ENCODE results near the gene PLB1.

PLB1 gene

DNA sequence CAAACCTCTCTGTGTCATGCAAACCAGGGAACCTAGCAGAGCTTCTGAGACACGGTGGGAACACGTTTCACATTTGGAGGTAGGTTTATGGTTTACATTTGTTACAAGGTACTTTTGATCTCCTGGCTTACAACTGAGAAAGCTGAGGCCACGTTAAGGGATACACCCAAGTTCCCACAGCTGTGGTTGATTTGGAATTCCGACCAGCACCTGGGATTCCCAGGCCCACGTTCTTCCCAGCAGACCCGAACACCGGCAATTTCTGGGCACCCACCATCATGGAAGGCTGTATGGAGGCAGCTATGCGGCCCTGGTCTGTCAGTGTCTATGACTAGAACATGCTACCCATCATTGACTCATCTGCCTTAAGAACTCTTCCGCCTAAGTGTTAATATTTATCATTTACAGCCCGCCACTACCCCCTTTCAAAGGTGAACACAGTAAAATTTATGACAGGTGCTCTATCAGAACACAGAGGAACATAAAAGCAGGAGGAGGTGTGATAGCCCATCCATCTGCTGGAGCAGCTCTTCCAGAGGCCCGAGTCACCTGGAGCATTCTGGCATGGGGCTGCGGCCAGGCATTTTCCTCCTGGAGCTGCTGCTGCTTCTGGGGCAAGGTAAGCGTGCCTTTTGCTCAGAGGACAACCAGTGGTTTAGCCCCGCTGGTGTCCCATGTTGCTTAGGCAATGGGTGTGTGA lies at the start of gene PLB1:
TSS of gene PLB1 (plus strand) at position 510 of the 700 bp plus-strand sequence. CDS start at position 565, 55 bp downstream.
- Mint-ChIP-seq H3K27me3 (peaks cover 0 to 11% of the 10 kb centered on the region in 2 donors), H3K4me3 (no peak within 1 kb of the TSS)

DNA sequence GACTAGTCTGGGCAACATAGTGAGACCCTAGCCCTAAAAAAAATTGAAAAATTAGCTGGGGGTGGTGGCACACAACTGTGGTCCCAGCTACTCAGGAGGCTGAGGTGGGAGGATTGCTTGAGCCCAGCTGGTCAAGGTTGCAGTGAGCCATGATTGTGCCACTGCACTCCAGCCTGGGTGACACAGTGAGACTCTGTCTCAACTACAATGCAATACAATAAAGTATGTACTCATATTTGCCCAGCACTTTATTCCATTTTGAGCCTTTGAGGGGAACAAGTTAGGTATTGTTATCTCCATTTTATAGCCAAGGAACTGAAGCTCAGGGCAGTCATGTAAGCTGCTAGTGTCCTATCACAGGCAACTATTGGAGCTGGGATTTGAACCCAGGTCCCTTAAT lies 49.3 kb upstream of the PLB1 start:
- H3K36me3 Mint-ChIP-seq: no peaks in the 10 kb centered on the region
- H3K4me1 Mint-ChIP-seq: peaks cover 34 to 58% of the 10 kb centered on the region in 2 donors
- DNase-seq (no peak), ATAC-seq (replicated peaks) (no peak)
- no peaks in the 10 kb centered on the region for H3K27me3 Mint-ChIP-seq
- H3K4me3 Mint-ChIP-seq: no peak overlapping the region
- H3K27ac Mint-ChIP-seq: no peak overlapping the region
- H3K9me3 Mint-ChIP-seq: peaks cover 0 to 4% of the 10 kb centered on the region in 2 donors

More for the DNA sequence above, at the start of gene PLB1:
- Mint-ChIP-seq H3K4me1 (no peaks in the 10 kb centered on the region), H3K36me3 (no peaks in the 10 kb centered on the region), H3K27ac (no peak within 1 kb of the TSS), H3K9me3 (no peaks in the 10 kb centered on the region)
- DNase-seq (no peak), ATAC-seq (replicated peaks) (no peak)

GRCh38 chr2:28447086-28447485 lies 48.8 kb upstream of the PLB1 start:
- H3K27me3 Mint-ChIP-seq: no peaks in the 10 kb centered on the region
- no peaks in the 10 kb centered on the region for H3K9me3 Mint-ChIP-seq
- DNase-seq: no peak
- no peaks in the 10 kb centered on the region for H3K36me3 Mint-ChIP-seq
- H3K4me1 Mint-ChIP-seq: peaks cover 34 to 63% of the 10 kb centered on the region in 2 donors
- no peak for ATAC-seq (replicated peaks)
- no peak overlapping the region for H3K27ac Mint-ChIP-seq
- H3K4me3 Mint-ChIP-seq: no peak overlapping the region

GRCh38 chr2:28447943-28448792 lies 47.7 kb upstream of the PLB1 start:
- no peaks in the 10 kb centered on the region for H3K36me3 Mint-ChIP-seq
- no peaks in the 10 kb centered on the region for H3K9me3 Mint-ChIP-seq
- no peaks in the 10 kb centered on the region for H3K27me3 Mint-ChIP-seq
- H3K27ac Mint-ChIP-seq: peak overlapping the region; percentile 73
- peak overlapping the region in 1 of 2 donors; percentile 17 for H3K4me3 Mint-ChIP-seq
- ATAC-seq (replicated peaks) (peak; percentile 12 to 38), DNase-seq (no peak)
- peaks cover 40 to 74% of the 10 kb centered on the region in 2 donors for H3K4me1 Mint-ChIP-seq

DNA sequence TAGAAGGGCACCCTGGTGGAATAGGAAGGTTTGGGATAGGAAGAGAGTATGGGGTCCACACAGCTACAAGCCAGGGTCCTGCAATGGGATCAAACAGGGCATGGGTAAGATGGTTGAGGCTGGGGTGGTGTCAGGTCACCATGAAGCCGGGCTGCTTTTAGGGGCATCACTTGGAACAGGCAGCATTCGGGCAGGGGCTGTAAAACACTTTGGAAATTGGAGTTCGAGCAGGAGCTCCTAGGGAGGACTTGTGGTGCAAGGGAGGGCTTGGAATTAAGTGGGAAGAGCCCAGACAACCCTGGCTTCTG lies 47.1 kb upstream of the PLB1 start:
- H3K4me1 Mint-ChIP-seq: peaks cover 43 to 79% of the 10 kb centered on the region in 2 donors
- peak overlapping the region; percentile 69 for H3K27ac Mint-ChIP-seq
- H3K36me3 Mint-ChIP-seq: no peaks in the 10 kb centered on the region
- no peak overlapping the region for H3K4me3 Mint-ChIP-seq
- no peak for DNase-seq
- no peaks in the 10 kb centered on the region for H3K9me3 Mint-ChIP-seq
- ATAC-seq (replicated peaks): no peak
- H3K27me3 Mint-ChIP-seq: no peaks in the 10 kb centered on the region

DNA sequence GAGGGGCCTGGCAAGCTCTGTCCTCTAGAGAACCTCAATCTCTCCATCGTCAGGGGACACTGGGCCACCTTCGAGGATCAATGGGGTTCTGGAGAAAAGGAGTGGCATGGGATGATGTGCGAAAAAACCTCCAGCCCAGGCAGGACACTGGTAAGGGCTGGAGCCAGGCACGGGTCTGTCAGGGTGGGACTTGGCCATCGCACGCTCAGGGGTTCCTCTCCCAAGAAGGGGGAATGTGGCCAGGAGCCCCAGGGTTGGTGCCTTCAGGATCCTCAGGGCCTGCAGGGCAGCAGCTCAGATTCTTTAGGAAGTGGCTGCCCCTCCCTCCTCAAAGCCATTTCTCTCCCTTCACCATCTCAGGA lies 46.8 kb upstream of the PLB1 start:
- no peak for DNase-seq
- Mint-ChIP-seq H3K36me3 (no peaks in the 10 kb centered on the region), H3K27me3 (no peaks in the 10 kb centered on the region), H3K9me3 (no peaks in the 10 kb centered on the region), H3K27ac (peak overlapping the region; percentile 94), H3K4me3 (peak overlapping the region; percentile 65 to 68), H3K4me1 (peaks cover 43 to 79% of the 10 kb centered on the region in 2 donors)
- ATAC-seq (replicated peaks): no peak

DNA sequence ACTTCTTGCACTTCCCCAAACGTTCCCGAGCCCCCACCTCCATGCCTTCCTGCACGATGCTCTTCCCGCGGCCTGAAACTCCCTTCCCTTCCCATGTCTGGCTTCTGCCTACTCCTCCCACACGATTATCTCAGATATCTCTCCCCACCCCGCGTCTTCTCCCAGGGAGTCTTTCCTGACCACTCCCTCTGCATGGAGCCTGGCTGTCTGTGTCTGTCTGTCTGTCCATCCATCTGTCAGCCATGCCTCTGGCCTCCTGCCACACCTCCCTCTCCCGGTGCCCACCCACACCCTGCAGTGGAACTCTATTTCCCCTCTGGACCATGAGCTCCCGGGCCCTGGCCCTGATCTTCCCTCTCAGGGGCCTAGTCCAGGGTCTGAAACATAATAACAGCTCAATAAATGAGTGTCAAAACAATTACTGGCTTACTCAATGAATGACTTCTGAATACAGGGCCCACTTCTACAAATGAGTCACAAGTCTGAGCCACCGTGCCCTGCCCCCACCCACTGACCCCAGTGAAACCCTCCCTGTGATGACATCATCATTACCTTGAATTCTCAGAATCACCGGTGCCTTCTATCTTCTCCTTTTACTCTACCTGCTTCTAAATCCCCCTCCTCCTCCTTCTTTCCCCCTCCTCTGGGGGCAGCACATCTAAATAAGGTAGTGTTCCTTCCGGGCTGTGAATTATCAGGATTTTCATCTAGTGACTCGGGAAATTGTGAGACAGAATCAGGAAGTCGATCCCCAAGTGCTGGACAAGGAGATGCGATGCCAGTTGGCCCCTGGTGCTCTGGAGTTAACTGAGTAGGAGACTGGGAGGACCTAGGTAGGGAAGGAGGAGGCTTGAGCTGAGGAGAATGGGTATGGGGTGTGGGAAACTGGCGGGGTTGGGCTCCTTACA lies 46.1 kb upstream of the PLB1 start:
- DNase-seq (peak; percentile 75), ATAC-seq (replicated peaks) (peak; percentile 87 to 88)
- H3K9me3 Mint-ChIP-seq: no peaks in the 10 kb centered on the region
- H3K36me3 Mint-ChIP-seq: no peaks in the 10 kb centered on the region
- no peaks in the 10 kb centered on the region for H3K27me3 Mint-ChIP-seq
- peak overlapping the region; percentile 65 to 68 for H3K4me3 Mint-ChIP-seq
- H3K4me1 Mint-ChIP-seq: peaks cover 43 to 79% of the 10 kb centered on the region in 2 donors
- peak overlapping the region; percentile 94 for H3K27ac Mint-ChIP-seq

GRCh38 chr2:28450901-28451565 lies 44.8 kb upstream of the PLB1 start:
- peaks cover 40 to 71% of the 10 kb centered on the region in 2 donors for H3K4me1 Mint-ChIP-seq
- DNase-seq (no peak), ATAC-seq (replicated peaks) (no peak)
- no peaks in the 10 kb centered on the region for H3K9me3 Mint-ChIP-seq
- no peak overlapping the region for H3K4me3 Mint-ChIP-seq
- no peaks in the 10 kb centered on the region for H3K27me3 Mint-ChIP-seq
- H3K36me3 Mint-ChIP-seq: no peaks in the 10 kb centered on the region
- H3K27ac Mint-ChIP-seq: no peak overlapping the region

- H3K4me1 Mint-ChIP-seq: peaks cover 38 to 65% of the 10 kb centered on the region in 2 donors
- ATAC-seq (replicated peaks): peak in 1 of 2 donors; percentile 7
These were observed 43.9 kb upstream of the PLB1 start for GRCh38 chr2:28451793-28452533.

GRCh38 chr2:28452534-28453081 lies 43.3 kb upstream of the PLB1 start:
- no peaks in the 10 kb centered on the region for H3K36me3 Mint-ChIP-seq
- no peak overlapping the region for H3K27ac Mint-ChIP-seq

More at GRCh38 chr2:28451793-28452533, 43.9 kb upstream of the PLB1 start:
- Mint-ChIP-seq H3K27ac (no peak overlapping the region), H3K9me3 (no peaks in the 10 kb centered on the region), H3K36me3 (no peaks in the 10 kb centered on the region), H3K27me3 (no peaks in the 10 kb centered on the region), H3K4me3 (no peak overlapping the region)
- no peak for DNase-seq

GRCh38 chr2:28453396-28453795 lies 42.5 kb upstream of the PLB1 start:
- Mint-ChIP-seq H3K27me3 (no peaks in the 10 kb centered on the region), H3K9me3 (no peaks in the 10 kb centered on the region)

More at GRCh38 chr2:28452534-28453081, 43.3 kb upstream of the PLB1 start:
- no peak overlapping the region for H3K4me3 Mint-ChIP-seq
- H3K9me3 Mint-ChIP-seq: no peaks in the 10 kb centered on the region
- ATAC-seq (replicated peaks) (peak; percentile 76 to 79), DNase-seq (peak; percentile 55)
- peaks cover 37 to 60% of the 10 kb centered on the region in 2 donors for H3K4me1 Mint-ChIP-seq
- H3K27me3 Mint-ChIP-seq: no peaks in the 10 kb centered on the region

GRCh38 chr2:28454016-28454930 lies 41.6 kb upstream of the PLB1 start:
- DNase-seq (no peak), ATAC-seq (replicated peaks) (no peak)
- H3K4me3 Mint-ChIP-seq: no peak overlapping the region
- H3K27me3 Mint-ChIP-seq: no peaks in the 10 kb centered on the region
- no peaks in the 10 kb centered on the region for H3K9me3 Mint-ChIP-seq
- H3K27ac Mint-ChIP-seq: no peak overlapping the region
- peaks cover 23 to 44% of the 10 kb centered on the region in 2 donors for H3K4me1 Mint-ChIP-seq
- H3K36me3 Mint-ChIP-seq: no peaks in the 10 kb centered on the region

More at GRCh38 chr2:28453396-28453795, 42.5 kb upstream of the PLB1 start:
- Mint-ChIP-seq H3K36me3 (no peaks in the 10 kb centered on the region), H3K4me3 (no peak overlapping the region), H3K27ac (no peak overlapping the region), H3K4me1 (peaks cover 29 to 52% of the 10 kb centered on the region in 2 donors)
- DNase-seq: no peak
- no peak for ATAC-seq (replicated peaks)

All from stimulated activated naive B cell treated with anti-CD40 and anti-IgM and Interleukin-4, amounts not matched to agents 10 μg/mL and 1 μg/mL and 100 μg/mL, for 72 hours (primary cell).